A549 (cell line): Measurements from ENCODE around the gene KRT23.

Experiments used
- CTCF ChIP-seq: fragments of >200 bp; sonication (Bioruptor Twin); formaldehyde crosslinking; IDR thresholded peaks from 3 replicates; pipeline ENCODE4 v1.5.1; 2016
- RAD21 ChIP-seq, 2 experiments: fragments of >200 bp in 1 of 2; sonication (Bioruptor Twin) in 1 of 2; formaldehyde crosslinking in 1 of 2; IDR thresholded peaks in 1 of 2; conservative IDR thresholded peaks in 1 of 2; 2 replicates in 1 of 2; 3 replicates in 1 of 2; pipeline ENCODE4 v1.6.1; 2012 to 2018; ENCODE audit warnings: inconsistent platforms in 1 of 2

DNA sequence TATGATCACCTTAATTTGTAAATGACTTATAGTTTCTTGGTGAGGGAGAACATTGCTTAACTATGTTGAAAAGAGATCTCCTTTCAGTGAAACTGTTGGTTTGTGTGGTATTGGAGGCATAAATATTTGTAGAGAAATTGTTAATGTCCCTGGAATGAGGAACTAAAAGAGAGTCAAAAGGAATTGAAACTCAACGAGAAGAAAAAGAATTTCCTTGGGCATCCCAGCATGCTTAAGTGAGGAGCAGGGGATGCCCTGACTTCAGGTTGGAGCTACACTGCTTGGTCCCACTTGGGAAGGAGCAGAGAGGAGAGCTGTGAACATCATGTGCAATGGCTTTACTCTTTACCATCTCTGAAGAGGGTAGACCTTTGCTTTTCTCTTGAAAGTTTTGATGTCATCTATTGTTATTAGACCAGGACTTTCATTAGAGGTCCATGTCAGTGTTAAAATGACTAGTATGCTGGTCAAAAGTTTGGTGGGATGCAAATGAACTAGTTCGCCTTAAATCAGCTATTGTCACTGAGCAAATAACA lies 21.7 kb downstream of the KRT23 start:
- TF ChIP-seq RAD21 (conservative IDR thresholded peaks at IDR 0.05 in 1 of 2, IDR thresholded peaks at IDR 0.05 in 1 of 2) (no peak), CTCF (no peak)
